Peyer's patch (tissue), 4 donors: Measurements from ENCODE around the gene PLIN1. TPM values are rescaled to one million over a fixed set of nuclear protein-coding genes. Genes with fewer than 3 reads are reported as not detected.

Experiments used
- DNase-seq, 3 donors: peaks; one replicate each; pipeline ENCODE4 v3.0.0-alpha.2; 2017 to 2019
- H3K27ac ChIP-seq, 4 donors: fragments of 200-600 bp; sonication (generic); one replicate each; pipeline ENCODE4 v1.5.1; 2016 to 2019
- H3K27me3 ChIP-seq, 2 donors: fragments of 200-600 bp; sonication (generic); one replicate each; pipeline ENCODE4 v1.5.1; 2019
- H3K36me3 ChIP-seq, 3 donors: fragments of 200-600 bp; sonication (generic); one replicate each; pipeline ENCODE4 v1.5.1; 2016 to 2019
- H3K4me1 ChIP-seq, 4 donors: fragments of 200-600 bp; sonication (generic); one replicate each; pipeline ENCODE4 v1.5.1; 2016 to 2019
- H3K4me3 ChIP-seq, 4 donors: fragments of 200-600 bp; sonication (generic); 1 replicate in 3 of 4; 2 replicates in 1 of 4; pipeline ENCODE4 v1.5.1; 2016 to 2019; ENCODE audit warnings: mild to moderate bottlenecking in 1 of 4
- H3K9me3 ChIP-seq, 4 donors: fragments of 200-600 bp; sonication (generic); one replicate each; pipeline ENCODE4 v1.5.1; 2016 to 2019; ENCODE audit warnings: mild to moderate bottlenecking in 1 of 4
- POLR2A ChIP-seq, 2 donors: fragments of 450-650 bp; IDR thresholded peaks; one replicate each; pipeline ENCODE4 v1.5.1; 2017; ENCODE audit warnings: antibody characterized with exemption in 2 of 2, mild to moderate bottlenecking in 2 of 2, moderate library complexity in 2 of 2
- total RNA-seq, 4 donors: library from RNA; depleted of rRNA; stranded (reverse); fragments of >200 nt; gene quantifications; one replicate each; pipeline ENCODE4 v1.1.0, GENCODE V29; 2016
- TF ChIP-seq, protein P1 (sequence below), 6 experiments: fragments of 450-650 bp in 4 of 6; fragments of 200-600 bp in 2 of 6; sonication (generic) in 1 of 6; IDR thresholded peaks; one replicate each; pipeline ENCODE4 v1.5.1; 2017 to 2019; ENCODE audit warnings: antibody characterized with exemption in 6 of 6, mild to moderate bottlenecking in 3 of 6, moderate library complexity in 1 of 6

PLIN1 gene
- total RNA-seq, 4 donors from 2014 or later, result 7.5 to 10.1 (median 8.9) TPM; not detected in 1

- Histone ChIP-seq H3K4me3 (no peak overlapping the region), H3K9me3 (no peaks in the 10 kb centered on the region), H3K4me1 (peaks cover 0 to 8% (median 0%) of the 10 kb centered on the region in 4 donors), H3K36me3 (peaks cover 0 to 6% (median 0%) of the 10 kb centered on the region in 3 donors), H3K27ac (peak overlapping the region in 3 of 4 donors; percentile 32 to 92 (median 49)), H3K27me3 (no peaks in the 10 kb centered on the region)
- peak in 2 of 3 donors; percentile 65 to 87 for DNase-seq
- TF ChIP-seq, protein P1, sequence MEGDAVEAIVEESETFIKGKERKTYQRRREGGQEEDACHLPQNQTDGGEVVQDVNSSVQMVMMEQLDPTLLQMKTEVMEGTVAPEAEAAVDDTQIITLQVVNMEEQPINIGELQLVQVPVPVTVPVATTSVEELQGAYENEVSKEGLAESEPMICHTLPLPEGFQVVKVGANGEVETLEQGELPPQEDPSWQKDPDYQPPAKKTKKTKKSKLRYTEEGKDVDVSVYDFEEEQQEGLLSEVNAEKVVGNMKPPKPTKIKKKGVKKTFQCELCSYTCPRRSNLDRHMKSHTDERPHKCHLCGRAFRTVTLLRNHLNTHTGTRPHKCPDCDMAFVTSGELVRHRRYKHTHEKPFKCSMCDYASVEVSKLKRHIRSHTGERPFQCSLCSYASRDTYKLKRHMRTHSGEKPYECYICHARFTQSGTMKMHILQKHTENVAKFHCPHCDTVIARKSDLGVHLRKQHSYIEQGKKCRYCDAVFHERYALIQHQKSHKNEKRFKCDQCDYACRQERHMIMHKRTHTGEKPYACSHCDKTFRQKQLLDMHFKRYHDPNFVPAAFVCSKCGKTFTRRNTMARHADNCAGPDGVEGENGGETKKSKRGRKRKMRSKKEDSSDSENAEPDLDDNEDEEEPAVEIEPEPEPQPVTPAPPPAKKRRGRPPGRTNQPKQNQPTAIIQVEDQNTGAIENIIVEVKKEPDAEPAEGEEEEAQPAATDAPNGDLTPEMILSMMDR (IDR thresholded peaks at IDR 0.05), result no peak
- TF ChIP-seq POLR2A (IDR thresholded peaks at IDR 0.05), result no peak
Observed at GRCh38 chr15:89680282-89680873, 1.2 kb upstream of the PLIN1 start.

- no peak overlapping the region for H3K4me3 ChIP-seq
- TF ChIP-seq, protein P1 (IDR thresholded peaks at IDR 0.05), result no peak
- no peak for TF ChIP-seq POLR2A (IDR thresholded peaks at IDR 0.05)
- no peaks in the 10 kb centered on the region for H3K9me3 ChIP-seq
- DNase-seq, result no peak
- no peak overlapping the region for H3K27ac ChIP-seq
- no peaks in the 10 kb centered on the region for H3K27me3 ChIP-seq
- peaks cover 0 to 8% (median 0%) of the 10 kb centered on the region in 4 donors for H3K4me1 ChIP-seq
- peaks cover 0 to under 1% (median 0%) of the 10 kb centered on the region in 3 donors for H3K36me3 ChIP-seq
Observed at GRCh38 chr15:89677381-89677780, 1.8 kb downstream of the PLIN1 start.

DNA sequence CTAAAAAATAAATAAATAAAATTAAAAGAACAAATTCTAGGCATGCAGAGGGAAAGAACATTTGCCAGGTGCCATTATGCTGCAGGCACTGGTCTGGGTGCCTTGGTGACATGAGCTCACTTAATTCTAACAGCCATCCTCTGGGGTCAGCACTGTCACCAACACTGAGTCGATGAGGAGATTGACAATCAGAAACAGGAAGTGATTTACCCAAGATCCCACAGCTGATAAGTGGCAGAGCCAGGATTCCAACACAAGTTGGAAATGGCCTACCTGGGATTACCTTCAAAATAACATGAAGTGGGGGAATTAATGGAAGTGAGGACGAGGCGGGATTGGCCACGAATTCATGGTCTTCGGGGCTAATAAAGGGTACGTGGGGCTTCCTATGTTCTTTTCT, 3.6 kb downstream of the PLIN1 start:
- no peaks in the 10 kb centered on the region for H3K9me3 ChIP-seq
- no peak for DNase-seq
- H3K27ac ChIP-seq, result no peak overlapping the region
- peaks cover 0 to 2% (median 0%) of the 10 kb centered on the region in 4 donors for H3K4me1 ChIP-seq
- no peak for TF ChIP-seq POLR2A (IDR thresholded peaks at IDR 0.05)
- TF ChIP-seq, protein P1 (IDR thresholded peaks at IDR 0.05), result no peak
- H3K27me3 ChIP-seq, result no peaks in the 10 kb centered on the region
- no peak overlapping the region for H3K4me3 ChIP-seq
- H3K36me3 ChIP-seq, result no peaks in the 10 kb centered on the region

GRCh38 chr15:89674526-89674925, 4.6 kb downstream of the PLIN1 start:
- no peaks in the 10 kb centered on the region for H3K9me3 ChIP-seq
- no peaks in the 10 kb centered on the region for H3K27me3 ChIP-seq
- no peak overlapping the region for H3K27ac ChIP-seq
- DNase-seq, result no peak
- peaks cover 0 to 5% (median 0%) of the 10 kb centered on the region in 4 donors for H3K4me1 ChIP-seq
- TF ChIP-seq POLR2A (IDR thresholded peaks at IDR 0.05), result no peak
- TF ChIP-seq, protein P1 (IDR thresholded peaks at IDR 0.05), result no peak
- no peaks in the 10 kb centered on the region for H3K36me3 ChIP-seq
- H3K4me3 ChIP-seq, result no peak overlapping the region

GRCh38 chr15:89673165-89673512, 6.0 kb downstream of the PLIN1 start:
- TF ChIP-seq, protein P1 (IDR thresholded peaks at IDR 0.05), result peak in 4 of 6 experiments; percentile 10 to 31 (median 20)
- no peak for TF ChIP-seq POLR2A (IDR thresholded peaks at IDR 0.05)
- Histone ChIP-seq H3K27ac (no peak overlapping the region), H3K4me3 (no peak overlapping the region), H3K9me3 (no peaks in the 10 kb centered on the region), H3K27me3 (no peaks in the 10 kb centered on the region), H3K36me3 (no peaks in the 10 kb centered on the region), H3K4me1 (peaks cover 0 to 5% (median 0%) of the 10 kb centered on the region in 4 donors)
- peak in 1 of 3 donors; percentile 49 for DNase-seq
